NK-92 (cell line): ENCODE measurements around the gene NACC1.
"Not testable (repeated sequence)": the region's sequence is repeated elsewhere in the genome, so short reads cannot be mapped to it uniquely, and the experiment has no call there.

Experiments
- DNase-seq: peaks from one replicate; lab custom pipeline; 2025; ENCODE audit not compliant: unreplicated experiment; lab: John Stamatoyannopoulos, UW

The NACC1 gene

DNA sequence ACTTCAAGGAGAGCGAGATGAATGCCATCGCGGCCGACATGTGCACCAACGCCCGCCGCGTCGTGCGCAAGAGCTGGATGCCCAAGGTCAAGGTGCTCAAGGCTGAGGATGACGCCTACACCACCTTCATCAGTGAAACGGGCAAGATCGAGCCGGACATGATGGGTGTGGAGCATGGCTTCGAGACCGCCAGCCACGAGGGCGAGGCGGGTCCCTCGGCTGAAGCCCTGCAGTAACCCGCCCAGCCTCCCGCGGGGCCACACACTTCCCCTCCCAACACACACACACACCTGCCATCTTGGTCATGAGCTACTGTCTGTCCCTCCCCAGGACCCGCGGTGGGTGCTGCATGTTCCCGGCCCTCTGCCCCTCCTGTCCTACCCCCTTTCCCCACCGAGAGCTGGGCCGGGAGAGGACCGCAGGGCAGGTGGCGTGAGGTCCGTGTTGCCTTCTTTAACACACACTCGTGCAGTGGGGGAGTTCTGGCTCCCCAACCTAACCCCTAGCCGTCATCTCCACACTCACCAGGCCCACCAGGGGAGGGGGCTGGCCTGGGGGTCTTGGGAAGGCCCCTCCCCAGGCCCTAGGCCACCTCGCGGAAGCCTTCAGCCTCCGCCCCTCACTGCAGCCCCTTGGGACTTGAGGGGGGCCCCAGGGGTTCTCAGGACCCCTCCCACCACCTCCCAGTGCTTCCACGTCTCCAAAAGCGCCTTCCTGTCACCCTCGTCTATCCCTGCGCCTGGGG, 20.3 kb downstream of the NACC1 start:
- no peak for DNase-seq

DNA sequence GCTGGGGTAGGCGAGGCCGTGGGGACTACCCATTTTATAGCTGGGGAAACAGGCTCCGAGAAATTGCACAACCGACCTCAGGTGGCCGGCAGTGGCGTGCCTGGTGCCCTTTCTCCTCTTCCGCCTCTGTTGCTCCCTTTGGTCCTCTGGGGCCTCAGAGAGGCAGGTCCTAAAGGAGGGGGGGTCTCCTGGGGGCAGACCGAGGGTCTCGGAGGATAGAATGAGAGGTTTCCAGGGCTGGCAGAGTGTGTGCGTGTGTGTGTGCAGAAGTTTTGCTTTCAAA, 20.8 kb downstream of the NACC1 start:
- no peak for DNase-seq

DNA sequence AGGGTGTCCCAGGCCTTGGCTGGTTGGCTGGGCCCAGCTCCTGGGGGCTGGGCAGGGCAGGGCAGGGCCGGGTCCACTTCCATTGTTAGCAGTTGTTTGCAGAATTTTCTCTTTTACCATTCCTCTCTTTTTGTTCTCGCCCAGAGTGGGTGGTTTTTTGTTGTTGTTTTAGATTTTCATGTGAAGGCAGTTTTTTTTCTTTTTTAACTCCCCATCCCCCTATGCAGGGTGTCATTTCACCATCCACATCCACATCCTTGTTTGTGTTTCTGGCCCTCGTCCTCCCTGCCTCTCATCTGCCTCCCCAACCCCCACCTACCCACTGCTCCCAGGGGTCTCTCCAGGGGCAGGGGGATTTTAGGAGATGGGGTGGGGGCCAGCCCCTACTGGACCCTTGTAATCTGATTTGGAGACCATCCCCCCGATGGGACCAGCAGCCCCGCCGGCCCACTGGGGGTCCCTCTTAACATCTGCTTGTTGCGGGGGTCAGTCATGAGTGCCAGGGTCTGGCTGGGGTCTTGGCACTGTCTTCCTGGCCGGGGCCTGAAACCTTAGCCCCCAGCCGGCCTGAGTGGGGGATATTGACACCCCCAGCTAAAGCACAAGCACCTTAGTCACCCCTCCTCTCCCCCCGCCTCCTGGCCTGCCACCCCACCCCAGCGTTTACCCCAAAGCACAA, 21.7 kb downstream of the NACC1 start:
- DNase-seq: no peak

DNA sequence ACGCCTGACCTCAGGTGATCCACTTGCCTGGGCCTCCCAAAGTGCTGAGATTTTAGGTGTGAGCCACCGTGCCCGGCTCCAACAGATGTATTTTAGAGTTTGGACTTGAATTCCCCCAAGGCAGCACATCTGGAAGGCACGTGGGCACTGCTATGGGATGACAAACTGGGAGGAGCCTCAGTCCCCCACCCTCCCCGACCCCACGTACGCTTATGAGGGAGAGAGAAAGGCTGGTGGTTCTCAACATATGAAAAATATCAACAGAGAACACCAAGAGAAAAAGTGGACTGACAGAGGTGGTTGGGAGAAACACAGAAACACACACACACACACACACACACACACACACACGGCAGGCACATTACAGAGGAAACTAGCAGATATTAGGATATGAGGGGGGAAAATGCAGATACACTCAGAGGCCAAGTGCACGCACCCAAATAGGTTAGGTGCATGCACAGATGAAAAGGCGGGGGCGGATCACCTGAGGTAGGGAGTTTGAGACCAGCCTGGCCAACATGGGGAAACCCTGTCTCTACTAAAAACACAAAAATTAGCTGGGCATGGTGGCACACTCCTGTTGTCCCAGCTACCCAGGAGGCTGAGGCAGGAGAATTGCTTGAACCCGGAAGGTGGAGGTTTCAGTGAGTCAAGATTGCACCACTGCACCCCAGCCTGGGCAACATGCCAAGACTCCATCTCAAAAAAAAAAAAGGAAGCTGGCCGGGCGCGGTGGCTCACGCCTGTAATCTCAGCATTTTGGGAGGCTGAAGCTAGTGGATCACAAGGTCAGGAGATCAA, 28.9 kb downstream of the NACC1 start:
- DNase-seq: no peak

DNA sequence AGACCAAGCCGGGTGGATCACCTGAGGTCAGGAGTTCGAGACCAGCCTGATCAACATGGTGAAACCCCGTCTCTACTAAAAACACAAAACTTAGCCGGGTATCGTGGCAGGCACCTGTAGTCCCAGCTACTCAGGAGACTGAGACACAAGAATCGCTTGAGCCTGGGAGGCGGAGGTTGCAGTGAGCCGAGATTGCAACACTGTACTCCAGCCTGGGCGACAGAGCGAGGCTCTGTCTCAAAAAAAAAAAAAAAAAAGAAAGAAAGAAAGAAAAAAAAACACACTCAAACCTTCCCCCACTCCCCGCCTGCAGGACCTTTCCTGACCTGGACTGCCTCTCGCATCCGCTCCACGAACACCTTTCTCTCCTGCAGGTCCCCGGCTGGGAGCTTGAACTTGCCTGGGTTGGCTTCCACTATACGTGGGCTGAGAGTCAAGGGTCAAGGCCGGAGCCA, 31.1 kb downstream of the NACC1 start:
- not testable (repeated sequence) for DNase-seq

DNA sequence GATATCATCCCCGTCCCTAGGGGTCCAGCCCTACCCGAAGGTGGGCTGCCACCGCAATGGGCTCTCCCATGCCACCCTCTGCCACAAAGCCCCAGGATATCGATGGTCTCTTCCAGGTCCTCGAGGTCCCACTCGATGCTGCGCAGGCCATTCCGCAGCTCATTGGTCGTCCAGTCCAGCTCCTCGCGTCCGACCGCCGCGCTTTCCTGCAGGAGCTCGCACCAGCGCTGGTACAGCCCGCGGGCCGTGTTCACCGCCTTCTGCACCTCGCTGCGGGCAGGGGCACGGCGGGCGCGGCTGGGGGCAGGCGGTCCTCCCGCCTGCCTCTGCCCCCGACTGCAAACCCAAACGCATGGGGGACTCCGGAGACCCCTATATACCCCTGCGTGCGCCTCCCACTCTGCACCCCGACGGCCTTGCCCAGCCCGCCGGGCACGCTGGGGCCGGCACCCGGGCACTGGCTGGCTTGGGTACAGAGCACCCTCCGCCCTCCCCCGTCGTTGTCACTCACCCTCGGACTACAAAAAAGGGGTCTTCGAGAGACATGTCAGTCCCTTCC, 31.6 kb downstream of the NACC1 start:
- no peak for DNase-seq

DNA sequence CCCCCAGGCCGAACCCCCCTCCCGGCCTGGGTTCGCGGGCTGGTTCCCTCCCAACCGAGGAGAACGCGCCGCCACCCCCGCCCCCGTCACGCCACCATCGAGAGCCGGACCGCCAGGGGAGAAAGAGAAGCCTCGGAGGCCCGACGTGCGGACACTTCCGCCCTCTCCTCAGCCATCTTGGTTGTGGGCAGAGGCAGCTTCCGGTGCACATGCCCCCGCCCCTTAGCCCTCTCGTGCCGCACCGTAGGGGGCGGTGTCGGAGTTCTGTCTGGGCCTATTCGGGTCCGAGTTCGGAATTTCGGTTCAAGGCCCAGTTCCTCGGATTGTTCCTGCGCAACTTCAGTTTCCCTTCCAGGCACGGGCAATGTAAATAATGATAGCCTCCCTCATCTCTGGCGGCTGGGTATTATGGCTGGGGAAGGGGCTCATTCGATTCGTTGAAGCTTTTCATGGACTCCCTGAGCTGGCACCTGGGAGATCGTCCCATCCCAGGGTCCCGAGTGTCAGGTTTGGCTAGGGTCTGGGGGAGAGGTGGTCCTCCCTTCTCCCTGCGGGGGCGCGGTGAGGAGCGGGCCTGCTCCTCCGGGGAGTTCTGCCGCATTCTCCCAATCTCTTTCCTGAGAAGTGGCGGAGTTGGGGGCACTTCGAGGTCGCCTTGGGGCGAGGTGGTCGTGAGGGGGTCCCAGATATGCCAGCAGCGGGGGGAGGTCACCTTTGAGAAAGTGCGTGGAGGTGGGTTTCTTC, 32.3 kb downstream of the NACC1 start, which contains the start of the genes IER2 and STX10:
Gene IER2 (plus strand): TSS at position 225 of the 744 bp plus-strand sequence. CDS start 2,776 bp downstream, outside the sequence.
Gene STX10 (minus strand): TSS at position 189 of the 744 bp plus-strand sequence. CDS start 202 bp downstream, outside the sequence.
- no peak for DNase-seq

DNA sequence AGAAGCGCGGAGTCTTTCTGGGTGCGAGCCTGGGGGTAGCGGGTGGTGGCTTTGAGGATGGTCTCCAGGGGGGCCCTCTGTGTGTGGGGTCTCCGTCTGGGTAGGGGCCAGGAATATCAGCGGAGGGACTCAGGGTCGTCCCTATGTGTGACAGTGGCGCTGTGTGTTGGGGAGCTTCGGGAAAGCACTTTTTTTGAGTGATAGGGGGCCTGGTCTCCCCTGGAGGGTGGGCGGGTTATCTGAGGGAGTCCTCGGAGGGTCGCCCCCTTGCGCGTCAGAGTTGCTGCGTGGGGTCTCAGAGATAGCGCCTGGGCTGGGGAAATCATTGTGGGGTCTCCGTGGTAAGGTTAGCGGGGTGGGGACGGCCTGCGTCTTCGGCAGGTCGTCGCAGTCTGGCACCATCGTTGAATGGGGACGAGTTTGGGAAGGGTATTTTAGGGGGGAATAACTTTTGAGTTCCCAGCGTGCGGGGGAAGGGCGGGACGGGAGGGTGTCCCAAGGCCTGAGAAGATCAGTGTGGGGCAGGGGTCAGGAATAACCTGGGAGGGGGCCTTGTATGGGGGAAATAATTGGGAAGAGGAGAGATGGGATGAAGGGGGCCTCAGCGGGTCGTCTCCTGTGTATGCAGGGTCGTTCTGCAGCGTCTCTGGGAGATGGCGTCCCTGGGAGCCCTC, 33.0 kb downstream of the NACC1 start:
- DNase-seq: no peak

DNA sequence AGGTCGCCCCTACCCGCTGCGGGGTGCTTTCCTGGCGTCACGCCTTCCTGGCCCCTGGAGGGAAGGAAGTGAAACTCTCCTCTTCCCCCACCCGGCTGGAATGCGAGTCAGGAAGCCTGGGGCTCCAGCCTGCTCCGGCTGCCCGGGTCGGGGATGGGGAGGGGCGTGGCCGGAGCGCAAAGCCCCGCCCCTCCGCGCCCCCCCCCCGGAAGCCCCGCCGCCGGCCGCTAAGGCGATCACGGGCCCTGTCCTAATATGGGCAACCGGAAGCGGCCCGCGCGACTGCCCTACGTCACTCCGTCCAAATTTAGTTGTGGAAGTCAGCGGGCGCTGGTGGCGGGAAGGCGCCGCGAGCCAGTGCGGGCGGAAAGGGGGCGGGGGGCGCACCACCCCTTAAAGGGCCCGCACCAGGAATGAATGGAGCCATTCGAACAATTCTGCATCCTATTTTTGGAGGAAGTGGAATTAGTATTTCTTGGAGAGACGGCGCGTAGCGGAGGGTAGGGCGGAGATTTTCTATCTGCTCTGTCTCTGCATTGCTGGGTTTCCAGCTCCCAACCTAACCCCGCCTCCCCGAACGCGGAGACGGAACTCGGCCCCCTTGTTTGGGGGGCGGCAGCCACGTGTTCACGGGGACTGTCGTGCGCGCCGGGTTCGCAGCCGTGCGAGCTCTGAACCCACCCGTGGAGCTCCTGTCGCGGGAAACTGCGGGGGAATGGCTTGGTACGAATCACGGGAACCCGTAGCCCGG, 33.7 kb downstream of the NACC1 start:
- peak; percentile 87 for DNase-seq

DNA sequence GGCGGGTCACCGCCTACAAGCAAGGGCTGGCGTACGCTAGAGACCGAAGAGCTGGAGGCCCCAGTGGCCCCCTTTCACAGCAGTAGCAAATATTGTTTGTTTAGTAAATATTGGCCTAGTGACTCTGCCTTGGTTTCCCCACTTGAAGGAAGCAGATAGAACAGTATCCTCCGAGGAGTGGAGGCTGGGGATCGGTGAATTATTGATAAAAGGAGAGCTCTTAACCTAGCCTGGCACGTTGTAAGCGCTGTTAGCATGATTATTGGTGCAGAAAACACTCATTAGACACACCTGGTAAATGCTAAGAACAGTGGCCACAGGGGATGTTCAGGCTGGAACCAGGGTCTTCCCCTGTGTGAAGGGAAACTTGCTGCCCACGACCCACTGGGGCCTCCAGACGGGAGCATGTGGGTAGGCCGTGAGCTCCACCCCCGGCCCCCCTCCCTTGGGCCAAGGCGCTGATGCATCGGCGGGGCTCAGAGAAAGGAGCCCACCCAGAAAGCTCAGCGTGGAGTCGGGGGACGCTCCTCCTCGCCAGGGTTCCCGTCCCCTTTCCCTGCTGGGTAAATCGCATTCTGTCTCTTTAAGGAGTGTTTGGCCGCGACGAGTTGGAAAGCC, 34.4 kb downstream of the NACC1 start:
- no peak for DNase-seq

DNA sequence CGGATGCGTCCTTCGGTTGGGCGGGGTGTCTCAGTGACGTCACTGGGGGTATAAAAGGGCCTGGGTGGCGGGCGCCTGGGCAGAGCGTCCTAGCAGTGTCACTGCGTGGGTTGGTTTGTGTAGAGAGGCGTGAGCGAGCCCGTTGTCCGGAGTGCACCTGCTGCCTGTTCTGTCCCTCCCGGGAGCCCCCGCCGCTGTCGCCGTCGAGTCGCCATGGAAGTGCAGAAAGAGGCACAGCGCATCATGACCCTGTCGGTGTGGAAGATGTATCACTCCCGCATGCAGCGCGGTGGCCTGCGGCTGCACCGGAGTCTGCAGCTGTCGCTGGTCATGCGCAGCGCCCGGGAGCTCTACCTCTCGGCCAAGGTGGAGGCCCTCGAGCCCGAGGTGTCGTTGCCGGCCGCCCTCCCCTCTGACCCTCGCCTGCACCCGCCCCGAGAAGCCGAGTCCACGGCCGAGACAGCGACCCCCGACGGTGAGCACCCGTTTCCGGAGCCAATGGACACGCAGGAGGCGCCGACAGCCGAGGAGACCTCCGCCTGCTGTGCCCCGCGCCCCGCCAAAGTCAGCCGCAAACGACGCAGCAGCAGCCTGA, 35.0 kb downstream of the NACC1 start:
- DNase-seq: peak; percentile 67

DNA sequence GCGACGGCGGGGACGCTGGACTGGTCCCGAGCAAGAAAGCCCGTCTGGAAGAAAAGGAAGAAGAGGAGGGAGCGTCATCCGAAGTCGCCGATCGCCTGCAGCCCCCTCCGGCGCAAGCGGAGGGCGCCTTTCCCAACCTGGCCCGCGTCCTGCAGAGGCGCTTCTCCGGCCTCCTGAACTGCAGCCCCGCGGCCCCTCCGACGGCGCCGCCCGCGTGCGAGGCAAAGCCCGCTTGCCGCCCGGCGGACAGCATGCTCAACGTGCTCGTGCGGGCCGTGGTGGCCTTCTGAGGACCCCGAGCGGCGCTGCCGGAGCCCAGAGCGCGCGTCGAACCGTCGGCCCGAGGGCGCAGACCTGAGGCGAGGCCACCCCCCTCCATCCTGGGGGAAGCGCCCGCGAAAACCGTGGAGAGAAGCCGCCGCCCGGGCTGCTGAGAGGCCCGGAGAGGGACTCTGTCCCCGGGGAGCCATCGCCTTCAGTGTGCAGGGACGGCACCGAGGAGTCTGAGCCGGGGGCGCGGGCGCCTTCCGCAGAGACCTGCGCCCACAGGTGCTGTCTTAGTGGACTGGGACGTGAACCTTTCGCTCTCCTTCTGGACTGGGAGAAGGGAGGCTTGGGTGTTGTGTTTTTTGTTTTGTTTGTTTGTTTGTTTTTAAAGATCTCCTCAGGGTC, 35.6 kb downstream of the NACC1 start:
- no peak for DNase-seq

DNA sequence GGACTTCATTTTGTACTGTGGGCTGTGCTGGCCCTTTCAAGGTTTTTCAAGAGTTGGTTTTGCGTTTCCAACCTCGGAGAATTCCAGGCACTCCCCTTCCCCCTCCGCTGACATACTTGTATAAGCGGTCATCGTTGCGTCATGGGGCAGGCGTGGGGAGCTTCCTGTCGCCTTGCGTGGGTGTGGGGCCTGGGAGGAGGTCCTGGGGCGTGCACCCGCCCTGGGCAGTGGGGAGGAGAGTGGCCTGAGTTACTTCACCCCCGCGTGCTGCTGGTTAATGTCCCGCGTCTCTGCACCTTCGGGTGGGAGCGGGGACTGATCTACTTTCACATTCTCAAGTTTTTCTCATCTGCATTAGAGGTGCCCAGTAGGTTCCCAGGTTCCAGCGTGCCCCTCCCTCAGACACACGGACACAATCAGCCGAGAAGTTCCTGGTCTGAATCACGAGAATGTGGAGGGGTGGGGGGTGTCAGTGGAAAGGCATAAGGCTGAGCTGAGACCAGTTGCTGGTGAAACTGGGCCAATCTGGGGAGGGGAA, 36.2 kb downstream of the NACC1 start:
- no peak for DNase-seq

DNA sequence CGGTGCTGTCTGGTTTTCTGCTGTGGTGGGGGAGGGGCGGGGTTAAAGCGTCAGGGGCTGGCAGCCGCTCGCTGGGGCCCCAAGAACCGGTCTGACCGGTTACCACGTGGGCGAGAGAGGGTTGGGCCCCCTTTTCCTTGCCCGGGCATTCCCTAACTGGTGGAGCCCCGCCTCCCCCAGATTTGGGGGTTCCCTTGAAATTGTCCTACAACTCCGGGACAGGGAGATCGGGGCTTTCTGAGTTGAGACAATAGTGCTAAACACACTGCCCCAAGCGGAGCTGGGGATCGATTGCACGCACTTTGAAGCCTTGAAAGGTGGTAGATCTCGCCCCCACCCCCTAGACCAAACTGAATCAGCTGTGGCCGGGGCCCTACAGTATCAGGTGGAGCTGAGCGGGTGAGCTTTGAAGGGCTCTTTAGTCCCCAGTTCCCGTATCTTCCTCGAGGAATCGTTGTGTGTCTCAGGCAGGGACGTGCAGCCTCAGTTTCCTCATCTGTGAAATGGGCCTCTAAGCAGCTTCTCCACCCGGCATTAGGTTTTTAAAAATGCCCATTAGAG, 36.9 kb downstream of the NACC1 start:
- DNase-seq: no peak

DNA sequence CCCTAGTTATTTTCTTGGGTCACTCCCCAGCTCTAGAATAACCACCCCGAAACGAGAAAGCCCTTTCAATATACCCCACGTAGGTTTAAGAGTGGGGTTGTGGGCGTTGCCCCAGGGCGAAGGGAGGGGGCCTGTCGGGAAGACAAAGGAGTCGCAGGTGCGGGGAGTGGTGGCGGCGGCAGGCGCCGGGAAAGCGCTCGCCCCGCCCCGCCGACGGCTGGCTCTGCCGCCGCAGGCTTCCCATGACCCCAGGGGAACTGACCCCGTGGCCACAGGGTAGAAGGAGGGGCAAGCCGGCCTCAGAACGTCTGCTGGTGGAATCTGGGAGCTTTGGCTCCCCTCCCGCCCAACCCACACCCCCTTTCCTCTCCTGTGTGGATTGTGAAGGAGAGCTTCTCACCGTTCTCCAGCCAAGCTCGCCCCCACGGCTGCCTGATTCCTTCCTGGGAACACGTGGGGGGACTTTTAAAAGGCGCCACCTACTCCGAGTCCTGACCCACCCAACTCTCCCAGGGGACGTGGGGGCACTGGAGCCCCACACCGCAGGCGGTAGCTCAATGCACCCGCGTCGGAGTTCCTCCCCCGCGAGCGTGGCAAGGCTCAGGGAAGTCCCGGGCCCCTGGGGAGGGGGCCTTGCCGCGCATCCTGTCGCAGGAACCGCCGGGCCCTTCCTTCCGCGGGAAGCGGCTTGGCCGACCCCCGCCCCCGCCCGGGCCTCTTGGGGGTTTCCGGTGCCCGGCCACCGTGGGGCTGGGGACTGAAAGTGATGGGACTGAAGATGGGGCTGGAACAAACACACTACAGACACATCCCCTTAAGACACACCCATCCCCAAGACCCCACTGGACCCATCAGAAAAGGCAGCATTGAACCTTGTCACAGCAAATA, 37.7 kb downstream of the NACC1 start:
- no peak for DNase-seq

DNA sequence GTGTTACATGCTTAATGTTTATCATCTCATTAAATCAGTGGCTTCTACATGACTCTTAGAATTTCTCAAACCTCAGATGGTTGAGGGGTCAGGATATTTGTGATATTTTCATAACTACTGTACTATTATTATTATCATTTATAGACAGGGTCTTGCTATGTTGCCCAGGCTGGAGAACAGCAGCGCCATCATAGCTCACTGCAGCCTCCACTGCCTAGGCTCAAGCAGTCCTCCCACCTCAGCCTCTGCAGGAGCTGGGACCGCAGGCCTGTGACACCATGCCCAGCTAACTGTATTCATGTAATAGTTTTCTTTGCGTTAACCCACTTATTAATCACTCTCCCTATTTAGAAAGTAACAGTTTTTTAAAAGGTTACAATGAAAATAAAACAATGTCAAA, 41.6 kb downstream of the NACC1 start:
- no peak for DNase-seq

DNA sequence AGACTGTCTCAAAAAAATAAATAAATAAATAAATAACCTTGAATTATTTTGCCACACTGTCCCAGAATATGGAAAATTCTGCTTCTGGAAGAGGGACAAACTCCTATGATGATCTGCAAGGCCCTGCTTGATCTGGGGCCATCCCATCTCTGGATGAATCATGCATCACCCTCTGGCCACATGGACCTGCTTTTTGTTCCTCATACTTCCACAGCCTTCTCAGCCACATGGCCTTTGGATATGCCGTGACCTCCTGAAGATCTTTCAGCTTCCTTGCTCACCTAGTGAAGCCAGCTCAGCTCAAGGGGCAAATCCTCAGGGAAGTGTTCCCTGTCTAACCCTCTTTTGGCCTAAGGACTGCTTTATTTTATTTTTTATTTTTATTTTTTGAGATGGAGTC, 42.5 kb downstream of the NACC1 start:
- no peak for DNase-seq
